Brain microvascular endothelial cell (primary cell): ENCODE measurements around the gene IL36RN.

Source experiments
- DNase-seq: peaks from one replicate; pipeline ENCODE4 v3.0.0-alpha.2; 2020
- H3K27ac ChIP-seq: fragments of 250-450 bp; sonication (Bioruptor Pico); 2 replicates; pipeline ENCODE4 v1.5.1; 2020; ENCODE audit warnings: mild to moderate bottlenecking, moderate library complexity
- H3K27me3 ChIP-seq: fragments of 250-450 bp; sonication (Bioruptor Pico); replicated peaks from 2 replicates; pipeline ENCODE4 v1.5.1; 2020; ENCODE audit warnings: mild to moderate bottlenecking
- H3K36me3 ChIP-seq: fragments of 250-450 bp; sonication (Bioruptor Pico); replicated peaks from 2 replicates; pipeline ENCODE4 v1.5.1; 2020; ENCODE audit warnings: mild to moderate bottlenecking
- H3K4me3 ChIP-seq: 2 replicates; pipeline ENCODE4 v1.5.1; 2011; ENCODE audit warnings: low read depth, mild to moderate bottlenecking, control low read depth, low read length, moderate library complexity
- CTCF ChIP-seq: IDR thresholded peaks from 2 replicates; pipeline ENCODE4 v1.5.1; 2011; ENCODE audit warnings: low read depth, mild to moderate bottlenecking, moderate library complexity, low read length, control low read depth, inconsistent platforms; ENCODE audit errors: missing control alignments
- in situ Hi-C: cut with HindIII; loops from 2 replicates; pipeline ENCODE4 v1.10.0; 2017; ENCODE audit warnings: low sequenced_read_pairs, low pct_ligation_motif_present

The IL36RN gene

GRCh38 chr2:113058998-113059960, at the start of gene IL36RN:
Gene IL36RN, plus strand, starts transcription at chr2:113059198. Its CDS starts 241 bp downstream, at chr2:113059439.
- no peaks in the 10 kb centered on the region for H3K27me3 ChIP-seq
- H3K36me3 ChIP-seq = no peaks in the 10 kb centered on the region
- in situ Hi-C loops = no loop called here
- no peak within 1 kb of the TSS for H3K27ac ChIP-seq
- TF ChIP-seq CTCF = no peak
- DNase-seq = no peak
- no peak within 1 kb of the TSS for H3K4me3 ChIP-seq

GRCh38 chr2:113009622-113010021, 49.4 kb upstream of the IL36RN start:
- H3K4me3 ChIP-seq = no peak overlapping the region
- no peak for TF ChIP-seq CTCF
- no peak for DNase-seq
- in situ Hi-C loops = no loop called here
- no peak overlapping the region for H3K27ac ChIP-seq
- no peaks in the 10 kb centered on the region for H3K36me3 ChIP-seq
- H3K27me3 ChIP-seq = no peaks in the 10 kb centered on the region

- in situ Hi-C loops = no loop called here
- no peak overlapping the region for H3K4me3 ChIP-seq
- DNase-seq = peak; percentile 35
- H3K27me3 ChIP-seq = no peaks in the 10 kb centered on the region
- TF ChIP-seq CTCF = no peak
- no peaks in the 10 kb centered on the region for H3K36me3 ChIP-seq
- no peak overlapping the region for H3K27ac ChIP-seq
Observed at GRCh38 chr2:113010088-113010487, 48.9 kb upstream of the IL36RN start.

GRCh38 chr2:113011108-113011507, 47.9 kb upstream of the IL36RN start:
- no peaks in the 10 kb centered on the region for H3K36me3 ChIP-seq
- peaks cover 2% of the 10 kb centered on the region for H3K27me3 ChIP-seq
- no peak overlapping the region for H3K4me3 ChIP-seq
- no peak for TF ChIP-seq CTCF
- no peak overlapping the region for H3K27ac ChIP-seq
- in situ Hi-C loops = no loop called here
- no peak for DNase-seq

GRCh38 chr2:113012436-113013335, 46.3 kb upstream of the IL36RN start:
- in situ Hi-C loops = no loop called here
- H3K27me3 ChIP-seq = peaks cover 2% of the 10 kb centered on the region
- peak; percentile 75 for DNase-seq
- peak overlapping the region; percentile 11 for H3K27ac ChIP-seq
- no peak overlapping the region for H3K4me3 ChIP-seq
- H3K36me3 ChIP-seq = no peaks in the 10 kb centered on the region
- TF ChIP-seq CTCF = no peak
